ENCODE data around the gene RNF157. TPM values are rescaled to one million over a fixed set of nuclear protein-coding genes. Genes with fewer than 3 reads are reported as not detected.

RNF157 gene
- polyA plus RNA-seq, 1 experiment = 0.50 TPM

- POLR2A ChIA-PET = no interaction called here
- Histone ChIP-seq H3K36me3 (ENCODE audit: control insufficient read depth, insufficient read depth, low read length) (no peaks in the 10 kb centered on the region), H3K4me3 (ENCODE audit: low read depth, low read length) (no peak overlapping the region), H3K27me3 (ENCODE audit: control insufficient read depth, insufficient read depth, low read length) (peaks cover 26% of the 10 kb centered on the region)
- CTCF ChIA-PET = interaction anchor here (1.2 to 2.0 kb wide), 5 partner anchors 9 to 145 kb away, joined by 3 to 5 read pairs (median 3); no protein-coding TSS in a partner anchor
- no peak for DNase-seq (ENCODE audit: low read depth)
- TF ChIP-seq, protein P1, sequence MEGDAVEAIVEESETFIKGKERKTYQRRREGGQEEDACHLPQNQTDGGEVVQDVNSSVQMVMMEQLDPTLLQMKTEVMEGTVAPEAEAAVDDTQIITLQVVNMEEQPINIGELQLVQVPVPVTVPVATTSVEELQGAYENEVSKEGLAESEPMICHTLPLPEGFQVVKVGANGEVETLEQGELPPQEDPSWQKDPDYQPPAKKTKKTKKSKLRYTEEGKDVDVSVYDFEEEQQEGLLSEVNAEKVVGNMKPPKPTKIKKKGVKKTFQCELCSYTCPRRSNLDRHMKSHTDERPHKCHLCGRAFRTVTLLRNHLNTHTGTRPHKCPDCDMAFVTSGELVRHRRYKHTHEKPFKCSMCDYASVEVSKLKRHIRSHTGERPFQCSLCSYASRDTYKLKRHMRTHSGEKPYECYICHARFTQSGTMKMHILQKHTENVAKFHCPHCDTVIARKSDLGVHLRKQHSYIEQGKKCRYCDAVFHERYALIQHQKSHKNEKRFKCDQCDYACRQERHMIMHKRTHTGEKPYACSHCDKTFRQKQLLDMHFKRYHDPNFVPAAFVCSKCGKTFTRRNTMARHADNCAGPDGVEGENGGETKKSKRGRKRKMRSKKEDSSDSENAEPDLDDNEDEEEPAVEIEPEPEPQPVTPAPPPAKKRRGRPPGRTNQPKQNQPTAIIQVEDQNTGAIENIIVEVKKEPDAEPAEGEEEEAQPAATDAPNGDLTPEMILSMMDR (IDR thresholded peaks at IDR 0.05; ENCODE audit: insufficient read depth, low read depth, low read length) = no peak
These were observed 105.1 kb downstream of the RNF157 start for GRCh38 chr17:76134911-76135809.

- Histone ChIP-seq H3K27me3 (ENCODE audit: control insufficient read depth, insufficient read depth, low read length) (peaks cover 9% of the 10 kb centered on the region), H3K36me3 (ENCODE audit: control insufficient read depth, insufficient read depth, low read length) (no peaks in the 10 kb centered on the region), H3K4me3 (ENCODE audit: low read depth, low read length) (no peak overlapping the region)
- ChIA-PET POLR2A (no interaction called here), CTCF (interaction anchor here (1.2 to 2.4 kb wide), 3 partner anchors 12 to 147 kb away, joined by 3 to 8 read pairs (median 8); no protein-coding TSS in a partner anchor)
- no peak for DNase-seq (ENCODE audit: low read depth)
- TF ChIP-seq, protein P1 (IDR thresholded peaks at IDR 0.05; ENCODE audit: insufficient read depth, low read depth, low read length) = no peak
These were observed 107.5 kb downstream of the RNF157 start for GRCh38 chr17:76132574-76133338.

DNA sequence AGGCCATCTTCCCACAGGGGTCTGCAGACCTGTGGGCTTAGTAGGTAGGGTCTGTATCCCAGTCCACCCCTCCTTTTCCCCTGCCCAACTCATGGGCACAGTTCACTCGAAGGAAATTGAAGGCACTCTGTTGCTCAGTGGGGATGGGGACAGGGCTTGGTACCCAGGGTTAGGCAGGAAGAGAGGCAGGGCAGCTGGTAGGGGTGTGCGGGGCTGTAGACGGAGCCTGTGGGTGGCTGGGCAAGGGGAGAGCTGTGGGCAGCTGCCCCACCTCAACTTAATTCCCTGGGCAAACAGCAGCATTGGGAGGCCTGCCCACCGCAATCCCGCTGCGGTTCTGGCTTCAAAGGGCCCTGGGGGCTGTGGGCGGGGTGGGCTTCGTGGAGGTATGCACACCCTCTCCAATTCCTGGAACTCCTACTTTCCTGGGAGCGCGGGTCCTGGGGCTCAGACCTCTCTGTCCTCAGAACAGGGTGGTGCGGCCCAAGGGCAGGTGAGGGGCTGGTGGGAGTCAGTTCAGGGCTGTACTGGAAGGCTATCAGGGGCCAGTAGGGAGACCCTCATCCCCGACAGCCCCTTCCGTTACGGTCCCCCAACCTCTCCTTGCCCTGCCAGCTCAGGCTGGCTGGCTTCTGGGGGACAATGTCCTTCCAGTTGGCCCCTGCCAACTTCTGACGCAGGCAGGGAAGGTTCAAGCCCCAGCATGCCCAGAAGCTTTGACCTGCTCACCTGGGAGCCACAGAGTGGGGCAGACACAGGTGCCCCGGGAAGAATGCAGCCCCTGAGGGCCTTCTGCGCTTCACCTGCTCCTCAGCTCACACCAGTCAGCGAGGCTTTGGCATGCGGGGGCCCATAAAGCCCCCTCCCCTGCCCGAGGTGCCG, 108.4 kb downstream of the RNF157 start:
- no peak overlapping the region for H3K4me3 ChIP-seq (ENCODE audit: low read depth, low read length)
- DNase-seq (ENCODE audit: low read depth) = no peak
- no peaks in the 10 kb centered on the region for H3K36me3 ChIP-seq (ENCODE audit: control insufficient read depth, insufficient read depth, low read length)
- ChIA-PET POLR2A (no interaction called here), CTCF (interaction anchor here (1.1 to 2.4 kb wide), 4 partner anchors 11 to 148 kb away, joined by 3 to 8 read pairs (median 4); no protein-coding TSS in a partner anchor)
- peaks cover 8% of the 10 kb centered on the region for H3K27me3 ChIP-seq (ENCODE audit: control insufficient read depth, insufficient read depth, low read length)
- TF ChIP-seq, protein P1 (IDR thresholded peaks at IDR 0.05; ENCODE audit: insufficient read depth, low read depth, low read length) = no peak

DNA sequence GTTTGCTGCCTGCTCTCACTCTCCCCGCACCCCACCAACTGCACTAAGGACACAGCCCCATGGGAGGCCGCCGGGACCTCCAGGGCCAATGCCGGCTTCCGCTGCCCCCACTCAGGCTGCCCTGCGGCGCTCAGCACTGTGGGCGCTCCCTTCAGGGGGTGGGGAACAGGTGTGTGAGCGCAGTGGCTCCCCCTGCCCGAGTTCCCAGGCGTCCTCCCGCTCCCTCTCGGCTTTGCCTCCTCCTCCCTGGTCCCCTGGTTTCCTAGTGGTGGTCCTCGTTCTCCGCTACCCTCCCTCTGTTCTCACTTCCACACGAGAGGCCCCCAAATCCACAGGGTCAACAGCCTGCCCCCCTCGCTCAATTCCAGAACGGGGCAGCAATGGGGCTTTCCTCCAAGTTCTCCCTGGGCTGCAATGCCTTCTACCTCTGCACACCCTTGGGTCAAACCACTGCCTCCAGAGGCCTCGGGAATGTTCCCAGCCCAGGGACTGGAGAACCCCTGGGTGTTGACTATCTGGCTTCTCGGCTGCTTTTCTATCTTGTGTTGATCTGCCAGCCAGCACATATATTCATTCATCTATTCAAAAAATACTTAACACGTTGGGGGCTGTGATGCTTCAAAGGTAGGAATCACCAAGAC, 109.1 kb downstream of the RNF157 start:
- no peaks in the 10 kb centered on the region for H3K36me3 ChIP-seq (ENCODE audit: control insufficient read depth, insufficient read depth, low read length)
- no peak overlapping the region for H3K4me3 ChIP-seq (ENCODE audit: low read depth, low read length)
- DNase-seq (ENCODE audit: low read depth) = no peak
- H3K27me3 ChIP-seq (ENCODE audit: control insufficient read depth, insufficient read depth, low read length) = peaks cover 8% of the 10 kb centered on the region
- ChIA-PET POLR2A (no interaction called here), CTCF (interaction anchor here (1.1 to 1.6 kb wide), 4 partner anchors 11 to 148 kb away, joined by 3 to 4 read pairs (median 4); no protein-coding TSS in a partner anchor)
- TF ChIP-seq, protein P1 (IDR thresholded peaks at IDR 0.05; ENCODE audit: insufficient read depth, low read depth, low read length) = no peak
